ENCODE data around the gene HS3ST6. TPM values are rescaled to one million over a fixed set of nuclear protein-coding genes. Genes with fewer than 3 reads are reported as not detected.
A peak's percentile ranks its signal among the peaks of the same experiment; 100 is the strongest.
"Not testable (repeated sequence)": the region's sequence is repeated elsewhere in the genome, so short reads cannot be mapped to it uniquely, and the experiment has no call there.

Gene HS3ST6
- total RNA-seq, 1 donor from 2014 or later = 1.3 TPM

GRCh38 chr16:1903220-1903574, 15.0 kb downstream of the HS3ST6 start:
- no peak for TF ChIP-seq CTCF (conservative IDR thresholded peaks at IDR 0.05)
- DNase-seq (ENCODE audit: extremely low spot score, unreplicated experiment) = no peak
- Mint-ChIP-seq H3K4me1 (ENCODE audit: unreplicated experiment) (peaks cover 7% of the 10 kb centered on the region), H3K4me3 (no peak overlapping the region), H3K9me3 (no peaks in the 10 kb centered on the region), H3K36me3 (no peaks in the 10 kb centered on the region), H3K27me3 (peaks cover 9% of the 10 kb centered on the region), H3K27ac (no peak overlapping the region)

GRCh38 chr16:1902547-1903219, 15.5 kb downstream of the HS3ST6 start:
- Mint-ChIP-seq H3K4me3 (no peak overlapping the region), H3K9me3 (no peaks in the 10 kb centered on the region), H3K27ac (no peak overlapping the region), H3K27me3 (peaks cover 9% of the 10 kb centered on the region), H3K4me1 (ENCODE audit: unreplicated experiment) (peaks cover 7% of the 10 kb centered on the region), H3K36me3 (no peaks in the 10 kb centered on the region)
- TF ChIP-seq CTCF (conservative IDR thresholded peaks at IDR 0.05) = no peak
- DNase-seq (ENCODE audit: extremely low spot score, unreplicated experiment) = no peak

GRCh38 chr16:1900452-1900774, 17.8 kb downstream of the HS3ST6 start:
- no peaks in the 10 kb centered on the region for H3K36me3 Mint-ChIP-seq
- peaks cover 21% of the 10 kb centered on the region for H3K27me3 Mint-ChIP-seq
- no peak for DNase-seq (ENCODE audit: extremely low spot score, unreplicated experiment)
- H3K4me3 Mint-ChIP-seq = no peak overlapping the region
- peaks cover 4% of the 10 kb centered on the region for H3K4me1 Mint-ChIP-seq (ENCODE audit: unreplicated experiment)
- TF ChIP-seq CTCF (conservative IDR thresholded peaks at IDR 0.05) = no peak
- no peaks in the 10 kb centered on the region for H3K9me3 Mint-ChIP-seq
- peak overlapping the region; percentile 51 for H3K27ac Mint-ChIP-seq

GRCh38 chr16:1899641-1900451, 18.4 kb downstream of the HS3ST6 start:
- no peak for TF ChIP-seq CTCF (conservative IDR thresholded peaks at IDR 0.05)
- Mint-ChIP-seq H3K36me3 (no peaks in the 10 kb centered on the region), H3K4me3 (no peak overlapping the region), H3K27me3 (peaks cover 21% of the 10 kb centered on the region), H3K9me3 (no peaks in the 10 kb centered on the region), H3K27ac (peak overlapping the region; percentile 51), H3K4me1 (ENCODE audit: unreplicated experiment) (peaks cover 4% of the 10 kb centered on the region)
- DNase-seq (ENCODE audit: extremely low spot score, unreplicated experiment) = no peak

- H3K4me3 Mint-ChIP-seq; H3K9me3 Mint-ChIP-seq; H3K36me3 Mint-ChIP-seq; H3K27ac Mint-ChIP-seq; H3K4me1 Mint-ChIP-seq (ENCODE audit: unreplicated experiment); DNase-seq (ENCODE audit: extremely low spot score, unreplicated experiment): not testable (repeated sequence)
- peaks cover 22% of the 10 kb centered on the region for H3K27me3 Mint-ChIP-seq
Observed at GRCh38 chr16:1897692-1898091, 20.5 kb downstream of the HS3ST6 start.

- H3K4me1 Mint-ChIP-seq (ENCODE audit: unreplicated experiment) = no peaks in the 10 kb centered on the region
- no peak overlapping the region for H3K4me3 Mint-ChIP-seq
- H3K27me3 Mint-ChIP-seq = peaks cover 28% of the 10 kb centered on the region
- no peak overlapping the region for H3K27ac Mint-ChIP-seq
- no peaks in the 10 kb centered on the region for H3K36me3 Mint-ChIP-seq
- H3K9me3 Mint-ChIP-seq = no peaks in the 10 kb centered on the region
- no peak for DNase-seq (ENCODE audit: extremely low spot score, unreplicated experiment)
- no peak for TF ChIP-seq CTCF (conservative IDR thresholded peaks at IDR 0.05)
Observed at GRCh38 chr16:1895949-1896675, 22.1 kb downstream of the HS3ST6 start.
